HepG2 (cell line): Measurements from ENCODE around the gene AP3D1.

Experiments
- NPAS2 ChIP-seq: sonication (generic); formaldehyde crosslinking; IDR thresholded peaks from 2 replicates; pipeline ENCODE4 v1.8.0; 2022; ENCODE audit warnings: mild to moderate bottlenecking, missing genetic modification reagents, borderline replicate concordance
- TF ChIP-seq, protein P1 (sequence below): sonication (generic); formaldehyde crosslinking; IDR thresholded peaks from 2 replicates; pipeline ENCODE4 v1.5.0; 2020; ENCODE audit warnings: mild to moderate bottlenecking, missing genetic modification reagents, moderate library complexity

DNA sequence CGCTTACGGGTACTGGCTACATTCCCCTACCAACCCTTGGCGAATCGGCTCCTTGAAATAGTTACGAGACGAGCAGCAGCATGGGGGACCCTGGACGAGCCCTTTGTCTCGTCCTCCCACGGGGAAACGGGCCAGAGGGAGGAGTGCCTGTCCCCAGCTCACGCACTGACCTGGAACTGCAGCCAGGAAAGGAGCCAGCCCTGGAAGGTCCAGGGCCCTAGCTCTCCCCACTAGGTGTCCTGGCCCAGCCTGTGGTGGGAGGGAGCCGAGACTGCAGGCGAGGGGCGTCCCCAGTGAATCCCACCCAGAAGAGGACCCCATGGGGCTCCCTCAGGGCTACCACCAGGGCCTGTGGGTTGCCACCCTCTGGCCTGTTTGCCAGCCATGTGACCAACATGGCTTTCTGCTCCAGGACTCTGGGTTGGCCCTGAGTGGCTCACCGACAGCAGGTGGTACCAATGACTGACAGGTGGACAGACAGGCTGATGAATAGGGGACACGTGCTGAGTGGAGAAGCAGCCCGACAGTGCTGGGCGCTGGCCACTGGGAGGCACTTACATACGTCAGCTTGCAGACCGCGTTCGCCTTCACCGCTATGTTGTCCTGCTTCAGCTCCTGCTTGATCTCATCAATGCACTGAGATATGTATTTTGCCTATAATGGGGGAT is 13.2 kb downstream of the AP3D1 start:
- TF ChIP-seq NPAS2 (CRISPR knock-in tag), result no peak
- TF ChIP-seq, protein P1, sequence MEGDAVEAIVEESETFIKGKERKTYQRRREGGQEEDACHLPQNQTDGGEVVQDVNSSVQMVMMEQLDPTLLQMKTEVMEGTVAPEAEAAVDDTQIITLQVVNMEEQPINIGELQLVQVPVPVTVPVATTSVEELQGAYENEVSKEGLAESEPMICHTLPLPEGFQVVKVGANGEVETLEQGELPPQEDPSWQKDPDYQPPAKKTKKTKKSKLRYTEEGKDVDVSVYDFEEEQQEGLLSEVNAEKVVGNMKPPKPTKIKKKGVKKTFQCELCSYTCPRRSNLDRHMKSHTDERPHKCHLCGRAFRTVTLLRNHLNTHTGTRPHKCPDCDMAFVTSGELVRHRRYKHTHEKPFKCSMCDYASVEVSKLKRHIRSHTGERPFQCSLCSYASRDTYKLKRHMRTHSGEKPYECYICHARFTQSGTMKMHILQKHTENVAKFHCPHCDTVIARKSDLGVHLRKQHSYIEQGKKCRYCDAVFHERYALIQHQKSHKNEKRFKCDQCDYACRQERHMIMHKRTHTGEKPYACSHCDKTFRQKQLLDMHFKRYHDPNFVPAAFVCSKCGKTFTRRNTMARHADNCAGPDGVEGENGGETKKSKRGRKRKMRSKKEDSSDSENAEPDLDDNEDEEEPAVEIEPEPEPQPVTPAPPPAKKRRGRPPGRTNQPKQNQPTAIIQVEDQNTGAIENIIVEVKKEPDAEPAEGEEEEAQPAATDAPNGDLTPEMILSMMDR (CRISPR knock-in tag), result no peak
